Right lung (tissue), 5 donors: Measurements from ENCODE around the gene OTOA. TPM values are rescaled to one million over a fixed set of nuclear protein-coding genes. Genes with fewer than 3 reads are reported as not detected.
"Not testable (repeated sequence)": the region's sequence is repeated elsewhere in the genome, so short reads cannot be mapped to it uniquely, and the experiment has no call there.

Source experiments
- DNase-seq, 2 donors: peaks; one replicate each; pipeline ENCODE4 v3.0.0-alpha.2; 2013
- polyA plus RNA-seq, 5 donors: library from polyadenylated mRNA; unstranded; fragments of 120-200 nt; gene quantifications; one replicate each; pipeline versions ENCODE4 v1.2.1 to v1.2.3, GENCODE V29; 2013; ENCODE audit warnings: inconsistent platforms in 1 of 5, low replicate concordance in 1 of 5; ENCODE audit not compliant: insufficient read length in 5 of 5, insufficient read depth in 1 of 5

OTOA gene
- polyA plus RNA-seq, 5 donors: 0.11 to 0.26 (median 0.13) TPM; not detected in 2

DNA sequence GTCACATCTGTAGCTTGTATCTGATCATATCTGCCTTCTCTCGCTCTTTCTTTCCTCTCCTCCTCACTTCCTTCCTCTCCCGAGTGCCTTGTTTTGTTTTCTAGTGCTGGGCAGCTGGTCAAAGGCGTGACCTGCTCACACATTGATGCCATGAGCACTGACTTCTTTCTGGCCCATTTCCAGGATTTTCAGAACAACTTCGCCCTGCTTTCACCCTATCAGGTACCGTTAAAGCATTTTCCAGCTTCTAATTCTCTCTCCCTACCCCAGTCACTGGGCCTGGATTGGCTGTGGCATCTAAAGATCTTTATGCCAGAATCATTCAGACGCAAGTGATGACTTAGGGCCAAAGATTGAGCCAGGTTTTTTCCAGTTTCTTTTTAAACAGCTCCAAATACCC lies 55.5 kb downstream of the OTOA start:
- no peak for DNase-seq

GRCh38 chr16:21720533-21720932 lies 56.8 kb downstream of the OTOA start:
- no peak for DNase-seq

DNA sequence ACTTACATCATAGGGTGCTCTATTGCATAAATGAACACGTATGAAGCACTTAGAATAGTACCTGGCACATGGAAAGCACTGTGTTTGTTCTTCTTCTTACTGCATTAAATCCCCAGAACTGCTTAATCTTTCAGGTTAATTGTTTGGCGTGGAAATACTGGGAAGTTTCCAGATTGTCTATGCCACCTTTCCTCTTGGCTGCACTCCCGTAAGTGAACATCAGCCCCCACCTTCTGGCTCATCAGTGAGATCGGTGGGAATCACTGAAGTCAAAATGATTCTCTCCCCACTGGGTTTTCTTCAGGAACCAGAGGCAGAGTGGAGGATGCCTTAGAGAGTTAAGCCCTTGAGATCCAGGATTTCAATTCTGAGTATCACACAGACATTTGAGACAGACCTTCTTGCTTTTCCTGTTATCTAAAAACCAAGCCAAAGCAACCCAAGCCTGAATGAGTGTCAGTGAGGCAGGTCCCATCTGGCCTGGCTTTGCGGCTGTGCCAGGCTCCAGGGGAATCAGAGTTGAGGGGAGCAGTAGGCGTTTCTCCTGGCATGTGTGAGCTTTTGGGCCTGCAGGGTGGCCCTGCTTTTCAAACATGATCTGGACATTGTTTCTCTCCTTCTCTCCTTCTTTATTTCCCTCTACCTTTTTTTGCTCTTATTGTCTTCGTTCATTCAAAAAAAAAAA lies 59.1 kb downstream of the OTOA start:
- no peak for DNase-seq

GRCh38 chr16:21723532-21723931 lies 59.8 kb downstream of the OTOA start:
- no peak for DNase-seq

DNA sequence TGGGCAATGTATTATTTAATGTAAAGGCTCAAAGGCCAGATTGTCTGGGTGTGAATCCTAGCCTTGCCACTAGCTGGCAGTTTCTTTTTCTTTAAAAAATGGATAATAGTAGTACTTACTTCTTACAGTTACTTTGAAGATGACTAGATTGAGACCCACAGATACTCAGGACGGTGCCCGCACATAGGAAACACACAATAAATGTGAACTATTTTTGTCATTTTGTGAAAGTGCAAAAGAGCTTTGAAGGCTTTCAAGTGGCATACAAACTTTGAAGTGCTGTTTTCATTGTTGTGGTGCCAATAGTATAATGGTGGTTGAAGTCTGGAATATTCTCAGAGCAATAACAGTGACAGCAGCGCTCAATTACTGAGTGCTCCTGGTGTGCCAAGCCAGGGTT lies 63.6 kb downstream of the OTOA start:
- no peak for DNase-seq

DNA sequence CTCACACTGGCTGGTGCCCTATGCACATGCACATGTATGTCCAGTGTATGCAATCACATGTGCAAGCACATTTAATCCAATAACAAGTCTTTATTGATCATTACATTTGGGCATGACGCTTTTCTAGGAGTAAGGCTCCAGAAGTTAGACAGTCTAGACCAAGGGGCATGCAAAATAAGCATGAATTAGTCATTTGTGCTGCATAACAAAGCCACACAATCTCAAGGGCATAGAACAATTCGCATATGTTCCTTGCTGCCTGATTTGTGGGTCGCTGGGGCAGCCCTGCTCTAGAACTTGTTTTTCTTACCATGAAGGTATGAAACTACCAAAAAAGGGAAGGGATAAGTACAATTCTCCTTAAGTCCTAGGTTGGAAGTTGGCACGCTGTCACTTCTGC lies 67.5 kb downstream of the OTOA start:
- DNase-seq: not testable (repeated sequence)

- DNase-seq: not testable (repeated sequence)
Measured at GRCh38 chr16:21740637-21741036, 76.9 kb downstream of the OTOA start.

GRCh38 chr16:21756192-21757079 lies 92.7 kb downstream of the OTOA start:
- DNase-seq: not testable (repeated sequence)

DNA sequence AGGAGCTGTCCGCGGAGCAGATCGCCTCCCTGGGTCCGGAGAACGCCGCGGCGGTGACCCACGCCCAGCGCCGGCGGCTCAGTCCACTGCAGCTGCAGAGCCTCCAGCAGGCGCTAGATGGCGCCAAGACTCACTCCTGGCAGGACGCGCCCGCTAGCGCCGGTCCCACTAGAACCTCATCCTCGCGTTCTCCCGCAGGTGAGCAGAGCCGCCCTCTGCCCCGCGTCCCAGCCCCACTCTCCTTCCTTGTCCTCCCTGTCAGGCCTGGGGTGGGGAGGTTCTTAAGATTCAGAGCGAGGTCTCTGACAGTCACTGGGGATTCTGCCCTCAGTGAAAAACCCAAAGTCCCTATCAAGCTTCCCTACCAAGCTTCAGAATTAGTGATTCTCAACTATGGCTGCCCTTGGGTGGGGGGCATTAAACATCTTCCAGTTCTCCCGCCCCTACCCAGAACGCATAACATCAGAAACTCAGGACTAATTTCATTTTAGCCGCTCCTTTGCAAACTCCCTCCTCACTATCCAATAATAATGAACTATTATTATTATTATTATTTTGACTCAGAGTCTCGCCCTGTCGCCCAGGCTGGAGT lies 93.4 kb downstream of the OTOA start:
- not testable (repeated sequence) for DNase-seq

GRCh38 chr16:21768280-21768679 lies 104.5 kb downstream of the OTOA start:
- DNase-seq: not testable (repeated sequence)

- DNase-seq: not testable (repeated sequence)
Measured at GRCh38 chr16:21768810-21769209, 105.0 kb downstream of the OTOA start.

GRCh38 chr16:21769284-21769683 lies 105.5 kb downstream of the OTOA start:
- not testable (repeated sequence) for DNase-seq

DNA sequence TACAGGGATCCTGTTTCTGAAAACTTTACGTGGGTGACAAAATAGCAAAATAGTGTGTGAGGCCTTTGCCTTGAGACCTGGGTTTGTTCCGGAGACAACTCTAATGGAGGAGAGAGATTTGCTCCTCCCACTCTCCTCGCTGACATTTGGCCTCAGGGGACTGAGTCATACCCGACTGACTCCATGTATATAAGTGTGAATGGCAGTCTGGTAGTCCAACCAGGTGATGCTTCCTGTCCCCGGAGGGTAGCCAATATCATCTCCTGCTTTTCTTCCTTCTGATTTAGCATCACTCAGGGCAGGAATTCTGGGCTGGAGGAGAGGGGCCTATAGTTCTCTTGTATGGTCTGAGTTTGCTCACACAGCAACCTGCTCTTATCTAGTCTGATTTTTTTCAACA lies 106.8 kb downstream of the OTOA start:
- DNase-seq: not testable (repeated sequence)

DNA sequence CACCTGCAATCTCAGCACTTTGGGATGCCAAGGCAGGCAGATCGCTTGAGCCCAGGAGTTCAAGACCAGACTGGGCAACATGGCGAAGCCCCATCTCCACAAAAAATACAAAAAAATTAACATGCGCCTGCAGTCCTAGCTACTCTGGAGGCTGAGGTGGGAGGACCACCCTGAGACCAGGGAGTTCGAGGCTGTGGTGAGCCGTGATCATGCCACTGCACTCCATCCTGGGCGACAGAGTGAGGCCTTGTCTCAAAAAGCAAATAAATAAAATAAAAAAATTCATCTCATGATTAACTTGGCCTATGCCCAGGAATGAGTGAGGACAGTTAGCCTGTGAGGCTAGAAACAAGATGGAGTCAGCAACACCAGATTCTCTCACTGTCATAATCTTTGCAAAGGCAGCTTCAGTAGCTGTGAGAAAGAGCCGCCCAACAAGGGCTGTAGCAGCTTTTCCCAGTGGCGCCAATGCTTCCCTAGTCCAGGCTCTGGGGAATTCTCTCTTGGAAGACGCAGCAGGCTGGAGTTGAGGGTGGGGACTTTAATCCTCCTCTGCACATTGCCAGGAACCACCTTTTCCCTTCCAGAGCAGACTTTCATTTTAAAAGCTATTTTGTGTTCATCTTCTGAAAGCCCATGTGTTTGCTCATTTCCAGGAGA lies 108.9 kb downstream of the OTOA start:
- DNase-seq: not testable (repeated sequence)

DNA sequence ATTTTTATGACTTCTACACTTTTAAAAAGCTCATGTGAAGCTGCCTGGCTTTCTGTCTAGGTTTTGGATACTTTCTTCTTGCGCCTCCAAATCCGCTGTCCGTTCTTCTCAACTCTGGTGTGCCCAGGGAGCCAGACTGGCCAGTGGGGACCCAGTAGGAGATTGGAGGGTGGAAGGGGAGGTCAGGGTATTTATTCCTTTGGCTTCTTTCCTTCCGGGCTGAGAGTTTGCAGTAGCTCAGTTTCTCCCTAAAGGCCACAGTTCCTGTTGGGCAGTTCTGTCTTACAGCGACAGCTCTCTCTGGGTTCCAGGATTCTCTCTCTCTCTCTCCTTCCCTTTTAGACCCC lies 109.4 kb downstream of the OTOA start:
- not testable (repeated sequence) for DNase-seq

DNA sequence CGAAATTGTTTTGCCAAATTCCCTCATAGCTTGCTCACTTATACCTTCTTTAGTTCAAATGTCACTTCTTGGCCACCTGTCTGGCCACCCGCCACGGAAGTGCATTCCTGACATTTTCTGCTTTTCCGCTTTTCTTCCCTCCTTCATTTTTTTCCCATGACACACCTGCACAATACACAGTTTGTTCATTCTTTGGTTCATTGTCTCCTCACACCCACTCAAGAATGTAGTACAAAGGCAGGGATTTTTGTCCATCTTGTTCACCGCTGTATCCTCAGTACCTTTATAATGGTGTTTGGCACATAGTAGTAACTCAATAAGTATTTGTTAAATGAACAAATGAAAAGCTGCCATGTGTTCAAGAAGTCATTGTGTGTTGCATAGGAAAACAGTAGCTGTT lies 116.8 kb downstream of the OTOA start:
- not testable (repeated sequence) for DNase-seq

GRCh38 chr16:21790506-21790905 lies 126.7 kb downstream of the OTOA start:
- not testable (repeated sequence) for DNase-seq

- DNase-seq: not testable (repeated sequence)
Measured at GRCh38 chr16:21793310-21793709, 129.5 kb downstream of the OTOA start.

- DNase-seq: not testable (repeated sequence)
Measured at GRCh38 chr16:21798601-21799000, 134.8 kb downstream of the OTOA start.

DNA sequence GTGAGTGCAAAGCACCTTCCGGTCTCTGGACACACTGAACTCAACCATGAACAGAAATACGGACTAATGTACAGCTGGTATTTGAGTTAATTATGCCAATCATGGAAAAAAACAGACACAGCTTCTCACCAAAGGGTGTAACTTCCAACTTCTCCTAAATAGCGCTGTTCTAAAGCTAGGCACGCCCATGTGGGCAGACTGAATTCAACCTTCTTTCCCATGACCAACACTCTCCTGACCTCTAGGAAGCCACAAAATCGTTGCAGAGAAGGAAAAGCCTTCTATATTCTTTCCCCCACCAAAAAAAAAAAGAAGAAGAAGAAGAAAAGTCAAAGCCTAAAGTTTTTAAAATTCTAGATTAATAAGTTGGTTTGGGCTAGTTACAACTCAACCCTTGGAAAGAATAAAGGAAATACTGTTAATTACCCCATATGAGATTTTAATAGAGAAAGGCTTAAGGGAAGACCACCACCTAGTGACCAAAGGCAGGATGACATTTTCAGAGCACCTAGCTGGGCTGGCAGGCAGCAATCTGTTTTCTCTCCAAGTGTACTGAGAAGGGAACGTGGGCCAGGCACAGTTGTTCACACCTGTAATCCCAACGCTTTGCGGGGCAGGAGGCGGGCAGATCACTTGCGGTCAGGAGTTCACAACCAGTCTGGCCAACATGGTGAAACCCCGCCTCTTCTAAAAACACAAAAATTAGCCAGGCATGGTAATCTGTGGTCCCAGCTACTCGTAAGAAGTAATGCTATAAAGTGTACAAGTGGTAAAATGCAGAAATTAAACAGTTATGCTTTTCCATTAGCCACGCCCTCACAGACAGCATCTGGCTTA lies 138.0 kb downstream of the OTOA start:
- not testable (repeated sequence) for DNase-seq

DNA sequence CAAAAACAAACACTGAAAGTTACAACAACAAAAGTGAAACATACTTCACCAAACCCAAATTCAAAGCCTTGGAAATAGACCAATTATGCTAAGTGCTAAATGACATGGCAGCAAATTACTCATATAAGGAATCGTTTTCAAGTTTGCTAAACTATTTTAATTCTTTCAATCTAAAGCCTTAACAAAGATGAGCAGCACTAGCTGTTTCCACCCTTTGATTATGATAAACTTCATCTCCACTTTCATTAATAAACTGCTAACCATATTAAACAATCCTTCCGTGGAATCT lies 138.6 kb downstream of the OTOA start:
- DNase-seq: not testable (repeated sequence)
